Stimulated activated CD4-positive, alpha-beta T cell treated with anti-CD3 and anti-CD28 coated beads, Interleukin-2, amount 100 ng/mL, for 24 hours (primary cell): ENCODE results near the gene PLEKHG3.
"Not testable (repeated sequence)": the region's sequence is repeated elsewhere in the genome, so short reads cannot be mapped to it uniquely, and the experiment has no call there.

ENCODE experiments used
- DNase-seq, 2 donors: peaks; one replicate each; pipeline ENCODE4 v3.0.0-alpha.2; 2020

PLEKHG3 gene

GRCh38 chr14:64704143-64704742, at the start of gene PLEKHG3:
Gene PLEKHG3 (plus strand): TSS chr14:64704424. CDS start chr14:64727632, 23,208 bp downstream.
- peak in 1 of 2 donors; percentile 47 for DNase-seq

GRCh38 chr14:64654901-64655300, 49.3 kb upstream of the PLEKHG3 start:
- DNase-seq: no peak

- DNase-seq: no peak
Observed at GRCh38 chr14:64656986-64657385, 47.2 kb upstream of the PLEKHG3 start.

GRCh38 chr14:64658201-64658600, 46.0 kb upstream of the PLEKHG3 start:
- DNase-seq: no peak

- not testable (repeated sequence) for DNase-seq
Observed at GRCh38 chr14:64658700-64659264, 45.4 kb upstream of the PLEKHG3 start.

GRCh38 chr14:64659366-64659765, 44.9 kb upstream of the PLEKHG3 start:
- no peak for DNase-seq

GRCh38 chr14:64663174-64663573, 41.0 kb upstream of the PLEKHG3 start:
- DNase-seq: no peak

- no peak for DNase-seq
Observed at GRCh38 chr14:64671591-64671990, 32.6 kb upstream of the PLEKHG3 start.

GRCh38 chr14:64673316-64673715, 30.9 kb upstream of the PLEKHG3 start:
- DNase-seq: no peak

GRCh38 chr14:64673748-64674147, 30.5 kb upstream of the PLEKHG3 start:
- DNase-seq: peak in 1 of 2 donors; percentile 3

GRCh38 chr14:64674829-64675228, 29.4 kb upstream of the PLEKHG3 start:
- no peak for DNase-seq

- no peak for DNase-seq
Observed at GRCh38 chr14:64675312-64675711, 28.9 kb upstream of the PLEKHG3 start.

- no peak for DNase-seq
Observed at GRCh38 chr14:64676410-64677008, 27.7 kb upstream of the PLEKHG3 start.

- DNase-seq: no peak
Observed at GRCh38 chr14:64680013-64680713, 24.1 kb upstream of the PLEKHG3 start.

GRCh38 chr14:64680714-64681065, 23.5 kb upstream of the PLEKHG3 start:
- DNase-seq: no peak

GRCh38 chr14:64681796-64682710, 22.2 kb upstream of the PLEKHG3 start:
- no peak for DNase-seq

- no peak for DNase-seq
Observed at GRCh38 chr14:64682843-64683242, 21.4 kb upstream of the PLEKHG3 start.

GRCh38 chr14:64683264-64683663, 21.0 kb upstream of the PLEKHG3 start:
- DNase-seq: no peak

- no peak for DNase-seq
Observed at GRCh38 chr14:64684091-64684490, 20.1 kb upstream of the PLEKHG3 start.

- no peak for DNase-seq
Observed at GRCh38 chr14:64685371-64686281, 18.6 kb upstream of the PLEKHG3 start.

GRCh38 chr14:64686282-64686615, 18.0 kb upstream of the PLEKHG3 start:
- no peak for DNase-seq

GRCh38 chr14:64688031-64688430, 16.2 kb upstream of the PLEKHG3 start:
- DNase-seq: no peak
